HEK293T (cell line): ENCODE measurements around the gene SMAD5.

ENCODE experiments used
- ARNT ChIP-seq: fragments of 450-650 bp; IDR thresholded peaks from 2 replicates; pipeline ENCODE4 v1.6.1; 2017; ENCODE audit warnings: mild to moderate bottlenecking
- FOXA1 ChIP-seq: fragments of 450-650 bp; IDR thresholded peaks from 2 replicates; pipeline ENCODE4 v1.6.1; 2016; ENCODE audit warnings: mild to moderate bottlenecking
- FOXK2 ChIP-seq: fragments of 450-650 bp; IDR thresholded peaks from 2 replicates; pipeline ENCODE4 v1.6.1; 2016; ENCODE audit warnings: mild to moderate bottlenecking
- FOXM1 ChIP-seq: fragments of 450-650 bp; IDR thresholded peaks from 2 replicates; pipeline ENCODE4 v1.6.1; 2017; ENCODE audit warnings: mild to moderate bottlenecking, borderline replicate concordance
- HDGF ChIP-seq: fragments of 450-650 bp; IDR thresholded peaks from 2 replicates; pipeline ENCODE4 v1.6.1; 2017; ENCODE audit warnings: antibody characterized with exemption, borderline replicate concordance
- LEF1 ChIP-seq: fragments of 450-650 bp; IDR thresholded peaks from 2 replicates; pipeline ENCODE4 v1.6.1; 2017; ENCODE audit warnings: mild to moderate bottlenecking, borderline replicate concordance
- PKNOX1 ChIP-seq: fragments of 450-650 bp; IDR thresholded peaks from 2 replicates; pipeline ENCODE4 v1.6.1; 2016
- SP1 ChIP-seq: fragments of 450-650 bp; IDR thresholded peaks from 2 replicates; pipeline ENCODE4 v1.6.1; 2017
- SUZ12 ChIP-seq: fragments of 450-650 bp; IDR thresholded peaks from 2 replicates; pipeline ENCODE4 v1.6.1; 2016; ENCODE audit warnings: mild to moderate bottlenecking
- TARDBP ChIP-seq: fragments of 450-650 bp; IDR thresholded peaks from 2 replicates; pipeline ENCODE4 v1.6.1; 2016
- ZNF384 ChIP-seq: fragments of 450-650 bp; IDR thresholded peaks from 2 replicates; pipeline ENCODE4 v1.6.1; 2016

- TF ChIP-seq SP1 (no peak), SUZ12 (no peak), TARDBP (no peak), PKNOX1 (no peak), ZNF384 (no peak), FOXM1 (no peak), LEF1 (no peak), FOXK2 (no peak), HDGF (no peak), FOXA1 (no peak), ARNT (no peak)
Measured at GRCh38 chr5:136190091-136190720, 57.6 kb downstream of the SMAD5 start.
